Measurements from ENCODE around the gene L3MBTL2.

The L3MBTL2 gene

DNA sequence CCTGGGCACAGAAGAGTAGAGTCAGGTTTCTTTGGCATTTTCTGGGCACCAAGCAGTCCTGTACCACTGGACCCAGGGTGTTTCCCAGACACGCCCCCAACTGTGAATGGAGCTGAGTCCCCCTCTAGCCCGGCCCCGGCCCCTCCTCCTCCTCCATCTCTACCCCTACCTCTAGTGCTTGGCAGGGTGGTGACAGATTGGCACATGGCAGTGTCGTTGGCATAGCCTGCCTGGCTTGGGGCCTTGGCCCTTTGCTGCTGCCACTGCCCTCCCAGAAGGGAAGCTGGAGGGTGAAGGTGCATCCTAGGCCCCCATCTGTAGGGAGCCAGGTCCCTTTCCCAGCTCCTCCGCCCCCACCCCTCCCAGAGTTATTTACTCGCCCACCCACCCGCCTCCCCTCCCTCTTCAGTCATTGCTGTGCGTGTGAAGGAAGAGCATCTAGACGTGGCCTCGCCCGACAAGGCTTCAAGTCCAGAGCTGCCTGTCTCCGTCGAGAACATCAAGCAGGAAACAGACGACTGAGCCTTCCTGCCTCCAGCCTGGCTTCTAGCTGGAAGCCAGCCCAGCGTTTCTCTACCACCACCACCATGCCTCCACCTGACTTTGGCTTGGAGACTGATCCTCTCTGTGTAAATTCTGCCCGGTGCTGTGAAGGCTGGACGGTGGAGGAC, 24.8 kb downstream of the L3MBTL2 start:
- POLR2A ChIA-PET = interaction anchor here (0.6 kb wide), 1 partner anchor 717 kb away, joined by 3 read pairs; no protein-coding TSS in a partner anchor
- no peak for DNase-seq (ENCODE audit: extremely low spot score)
- TF ChIP-seq NFRKB (IDR thresholded peaks at IDR 0.05) (no peak), BHLHE40 (IDR thresholded peaks at IDR 0.05; ENCODE audit: borderline replicate concordance) (no peak), ARNT (IDR thresholded peaks at IDR 0.05) (no peak), ELF4 (IDR thresholded peaks at IDR 0.05) (no peak), SUZ12 (IDR thresholded peaks at IDR 0.05) (no peak), FOXM1 (IDR thresholded peaks at IDR 0.05; ENCODE audit: borderline replicate concordance) (no peak), FOXK2 (IDR thresholded peaks at IDR 0.05) (no peak), TARDBP (IDR thresholded peaks at IDR 0.05) (no peak), HDGF (IDR thresholded peaks at IDR 0.05; ENCODE audit: borderline replicate concordance) (no peak), LEF1 (IDR thresholded peaks at IDR 0.05; ENCODE audit: borderline replicate concordance) (no peak), FOXA1 (IDR thresholded peaks at IDR 0.05) (no peak), SP1 (IDR thresholded peaks at IDR 0.05) (no peak), CTBP1 (IDR thresholded peaks at IDR 0.05; ENCODE audit: borderline replicate concordance) (no peak), ZNF384 (IDR thresholded peaks at IDR 0.05) (no peak)
- TF ChIP-seq, protein P1, sequence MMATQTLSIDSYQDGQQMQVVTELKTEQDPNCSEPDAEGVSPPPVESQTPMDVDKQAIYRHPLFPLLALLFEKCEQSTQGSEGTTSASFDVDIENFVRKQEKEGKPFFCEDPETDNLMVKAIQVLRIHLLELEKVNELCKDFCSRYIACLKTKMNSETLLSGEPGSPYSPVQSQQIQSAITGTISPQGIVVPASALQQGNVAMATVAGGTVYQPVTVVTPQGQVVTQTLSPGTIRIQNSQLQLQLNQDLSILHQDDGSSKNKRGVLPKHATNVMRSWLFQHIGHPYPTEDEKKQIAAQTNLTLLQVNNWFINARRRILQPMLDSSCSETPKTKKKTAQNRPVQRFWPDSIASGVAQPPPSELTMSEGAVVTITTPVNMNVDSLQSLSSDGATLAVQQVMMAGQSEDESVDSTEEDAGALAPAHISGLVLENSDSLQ (IDR thresholded peaks at IDR 0.05) = no peak
- CTCF ChIA-PET = no interaction called here

GRCh38 chr22:41230401-41230785, 25.3 kb downstream of the L3MBTL2 start:
- ChIA-PET POLR2A (interaction anchor here (0.6 kb wide), 1 partner anchor 716 kb away, joined by 3 read pairs; no protein-coding TSS in a partner anchor), CTCF (no interaction called here)
- DNase-seq (ENCODE audit: extremely low spot score) = no peak
- TF ChIP-seq, protein P1 (IDR thresholded peaks at IDR 0.05) = no peak
- no peak for TF ChIP-seq BHLHE40 (IDR thresholded peaks at IDR 0.05; ENCODE audit: borderline replicate concordance)
- TF ChIP-seq TARDBP (IDR thresholded peaks at IDR 0.05) = no peak
- TF ChIP-seq SP1 (IDR thresholded peaks at IDR 0.05) = no peak

- CTCF ChIA-PET = no interaction called here
- no peak for DNase-seq (ENCODE audit: extremely low spot score)
- POLR2A ChIA-PET = no interaction called here
- TF ChIP-seq SUZ12 (IDR thresholded peaks at IDR 0.05) = no peak
- no peak for TF ChIP-seq SP1 (IDR thresholded peaks at IDR 0.05)
- no peak for TF ChIP-seq BHLHE40 (IDR thresholded peaks at IDR 0.05; ENCODE audit: borderline replicate concordance)
- no peak for TF ChIP-seq L3MBTL2 (conservative IDR thresholded peaks at IDR 0.05)
- TF ChIP-seq, protein P1 (IDR thresholded peaks at IDR 0.05) = no peak
- no peak for TF ChIP-seq FOXM1 (IDR thresholded peaks at IDR 0.05; ENCODE audit: borderline replicate concordance)
- TF ChIP-seq ZNF384 (IDR thresholded peaks at IDR 0.05) = no peak
- no peak for TF ChIP-seq TARDBP (IDR thresholded peaks at IDR 0.05)
- no peak for TF ChIP-seq FOXK2 (IDR thresholded peaks at IDR 0.05)
- no peak for TF ChIP-seq HDGF (IDR thresholded peaks at IDR 0.05; ENCODE audit: borderline replicate concordance)
- TF ChIP-seq ARNT (IDR thresholded peaks at IDR 0.05) = no peak
Measured at GRCh38 chr22:41231369-41231768, 26.3 kb downstream of the L3MBTL2 start.

DNA sequence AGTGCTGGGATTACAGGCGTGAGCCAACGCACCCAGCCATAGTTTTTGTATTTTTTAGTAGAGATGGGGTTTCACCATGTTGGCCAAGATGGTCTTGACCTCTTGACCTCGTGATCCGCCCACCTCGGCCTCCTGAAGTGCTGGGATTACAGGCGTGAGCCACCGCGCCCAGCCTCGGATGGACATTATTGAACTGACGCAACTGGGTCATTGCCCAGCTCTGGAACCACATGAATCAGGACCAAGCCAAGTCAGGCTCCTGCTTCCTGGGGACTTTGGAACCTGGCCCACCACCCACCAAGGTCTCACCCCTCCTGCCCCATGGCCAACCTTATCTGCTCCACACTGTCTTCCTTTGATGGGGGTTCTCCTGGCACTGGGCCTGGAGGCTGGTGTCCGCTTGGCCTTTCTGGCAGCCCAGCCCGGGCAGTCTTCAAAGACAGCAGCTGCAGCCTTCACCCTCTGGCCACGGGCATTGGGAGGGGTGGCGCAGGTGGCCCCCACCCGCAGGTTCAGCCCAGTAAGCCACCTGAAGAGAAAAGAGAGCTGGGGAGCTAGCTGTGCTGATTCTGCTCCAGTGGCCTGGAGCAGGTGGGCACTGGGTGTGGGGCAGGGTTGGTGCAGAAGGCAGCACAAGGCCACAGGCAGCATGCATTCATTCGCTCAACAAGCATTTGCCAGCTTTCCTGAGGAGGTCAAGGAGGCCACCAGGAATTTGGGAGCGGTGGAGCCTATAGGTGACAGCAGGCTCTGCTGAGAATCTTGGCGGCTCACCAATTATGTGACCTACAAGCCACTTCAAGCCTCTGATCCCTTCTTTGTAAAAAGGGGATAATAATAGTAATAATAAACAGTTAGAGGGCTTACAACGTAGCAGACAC, 29.9 kb downstream of the L3MBTL2 start:
- DNase-seq (ENCODE audit: extremely low spot score) = no peak
- POLR2A ChIA-PET = no interaction called here
- CTCF ChIA-PET = no interaction called here
- TF ChIP-seq ARNT (IDR thresholded peaks at IDR 0.05) = no peak
- TF ChIP-seq NFRKB (IDR thresholded peaks at IDR 0.05) = no peak
- TF ChIP-seq SUZ12 (IDR thresholded peaks at IDR 0.05) = no peak
- TF ChIP-seq ELF4 (IDR thresholded peaks at IDR 0.05) = no peak
- TF ChIP-seq, protein P1 (IDR thresholded peaks at IDR 0.05) = no peak
- TF ChIP-seq FOXK2 (IDR thresholded peaks at IDR 0.05) = no peak
- TF ChIP-seq FOXA1 (IDR thresholded peaks at IDR 0.05) = no peak
- no peak for TF ChIP-seq BHLHE40 (IDR thresholded peaks at IDR 0.05; ENCODE audit: borderline replicate concordance)
- no peak for TF ChIP-seq TARDBP (IDR thresholded peaks at IDR 0.05)
- TF ChIP-seq LEF1 (IDR thresholded peaks at IDR 0.05; ENCODE audit: borderline replicate concordance) = no peak
- TF ChIP-seq ZNF384 (IDR thresholded peaks at IDR 0.05) = no peak
- TF ChIP-seq SP1 (IDR thresholded peaks at IDR 0.05) = no peak
- TF ChIP-seq CTBP1 (IDR thresholded peaks at IDR 0.05; ENCODE audit: borderline replicate concordance) = no peak
- no peak for TF ChIP-seq L3MBTL2 (conservative IDR thresholded peaks at IDR 0.05)
- TF ChIP-seq HDGF (IDR thresholded peaks at IDR 0.05; ENCODE audit: borderline replicate concordance) = no peak
- no peak for TF ChIP-seq FOXM1 (IDR thresholded peaks at IDR 0.05; ENCODE audit: borderline replicate concordance)

DNA sequence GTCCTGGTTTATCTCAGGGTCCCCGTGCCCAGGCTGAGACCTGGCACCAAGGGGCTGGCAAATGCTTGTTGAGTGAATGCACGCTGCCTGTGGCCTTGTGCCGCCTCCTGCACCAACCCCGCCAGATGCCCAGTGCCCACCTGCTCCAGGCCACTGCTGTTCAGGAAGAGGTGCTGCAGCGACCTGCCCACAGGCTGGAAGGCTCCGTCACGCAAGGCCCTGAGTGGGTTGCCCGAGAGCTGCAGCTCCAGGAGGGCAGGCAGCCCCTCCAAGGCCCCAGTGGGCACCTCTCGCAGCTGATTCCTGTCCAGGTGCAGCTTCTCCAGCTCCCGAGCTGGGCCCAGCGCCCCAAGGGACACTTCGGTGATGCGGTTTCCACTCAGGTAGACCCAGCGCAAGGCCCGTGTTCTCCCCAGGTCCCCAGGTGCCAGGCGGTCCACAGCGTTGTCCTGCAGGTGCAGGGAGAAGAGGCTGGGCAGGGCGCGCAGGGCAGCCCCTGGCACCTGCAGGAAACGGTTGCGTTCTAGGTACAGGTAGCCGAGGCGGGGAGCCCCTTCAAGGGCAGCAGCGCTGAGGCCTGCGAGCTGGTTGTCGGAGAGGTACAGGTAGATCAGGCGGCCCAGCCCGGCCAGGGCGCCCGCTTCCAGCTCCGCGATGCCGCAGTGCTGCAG, 32.1 kb downstream of the L3MBTL2 start:
- TF ChIP-seq TARDBP (IDR thresholded peaks at IDR 0.05) (no peak), ELF4 (IDR thresholded peaks at IDR 0.05) (no peak), FOXA1 (IDR thresholded peaks at IDR 0.05) (no peak), FOXK2 (IDR thresholded peaks at IDR 0.05) (no peak), SP1 (IDR thresholded peaks at IDR 0.05) (no peak), NFRKB (IDR thresholded peaks at IDR 0.05) (no peak), HDGF (IDR thresholded peaks at IDR 0.05; ENCODE audit: borderline replicate concordance) (no peak), BHLHE40 (IDR thresholded peaks at IDR 0.05; ENCODE audit: borderline replicate concordance) (no peak), ZNF384 (IDR thresholded peaks at IDR 0.05) (no peak), ARNT (IDR thresholded peaks at IDR 0.05) (no peak), L3MBTL2 (conservative IDR thresholded peaks at IDR 0.05) (no peak), SUZ12 (IDR thresholded peaks at IDR 0.05) (no peak), CTBP1 (IDR thresholded peaks at IDR 0.05; ENCODE audit: borderline replicate concordance) (no peak), LEF1 (IDR thresholded peaks at IDR 0.05; ENCODE audit: borderline replicate concordance) (no peak), FOXM1 (IDR thresholded peaks at IDR 0.05; ENCODE audit: borderline replicate concordance) (no peak)
- TF ChIP-seq, protein P1 (IDR thresholded peaks at IDR 0.05) = no peak
- POLR2A ChIA-PET = interaction anchor here (1.0 kb wide), 1 partner anchor 23 kb away, joined by 3 read pairs; no protein-coding TSS in a partner anchor
- DNase-seq (ENCODE audit: extremely low spot score) = no peak
- CTCF ChIA-PET = no interaction called here
